NB4 (cell line): ENCODE results near the gene FBXL17.

Experiments used
- MYC ChIP-seq: IDR thresholded peaks from 2 replicates; pipeline ENCODE4 v1.6.1; 2011; ENCODE audit warnings: low read depth, low read length
- POLR2A ChIP-seq: IDR thresholded peaks from 2 replicates; pipeline ENCODE4 v1.6.1; 2011; ENCODE audit warnings: mild to moderate bottlenecking; ENCODE audit not compliant: insufficient read length; ENCODE audit errors: extremely low read depth
- TF ChIP-seq, protein P1 (sequence below): IDR thresholded peaks from one replicate; pipeline ENCODE4 v1.5.1; 2012; ENCODE audit warnings: low read depth, low read length
- TF ChIP-seq, protein P2 (sequence below): IDR thresholded peaks from 2 replicates; pipeline ENCODE4 v1.6.1; 2011; ENCODE audit warnings: low read depth, low read length

DNA sequence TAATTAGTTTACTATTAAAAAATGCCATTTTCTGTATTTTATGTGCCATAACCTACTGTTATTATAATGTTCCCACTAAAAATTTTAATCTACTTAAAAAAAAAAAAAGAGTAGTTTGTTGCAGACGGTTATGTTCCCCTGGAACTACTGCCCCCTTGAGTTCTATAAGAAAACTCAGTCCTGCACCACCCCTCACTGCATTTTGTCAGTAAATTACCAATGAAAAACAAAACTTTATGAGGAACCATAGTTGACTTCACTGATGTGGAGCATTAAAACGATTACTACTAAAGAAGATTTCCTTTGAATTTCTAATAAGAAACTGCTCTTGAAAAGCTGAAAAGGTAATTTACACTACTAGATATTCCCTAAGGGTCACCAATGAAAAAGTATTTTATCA lies 288.7 kb downstream of the FBXL17 start:
- TF ChIP-seq, protein P1, sequence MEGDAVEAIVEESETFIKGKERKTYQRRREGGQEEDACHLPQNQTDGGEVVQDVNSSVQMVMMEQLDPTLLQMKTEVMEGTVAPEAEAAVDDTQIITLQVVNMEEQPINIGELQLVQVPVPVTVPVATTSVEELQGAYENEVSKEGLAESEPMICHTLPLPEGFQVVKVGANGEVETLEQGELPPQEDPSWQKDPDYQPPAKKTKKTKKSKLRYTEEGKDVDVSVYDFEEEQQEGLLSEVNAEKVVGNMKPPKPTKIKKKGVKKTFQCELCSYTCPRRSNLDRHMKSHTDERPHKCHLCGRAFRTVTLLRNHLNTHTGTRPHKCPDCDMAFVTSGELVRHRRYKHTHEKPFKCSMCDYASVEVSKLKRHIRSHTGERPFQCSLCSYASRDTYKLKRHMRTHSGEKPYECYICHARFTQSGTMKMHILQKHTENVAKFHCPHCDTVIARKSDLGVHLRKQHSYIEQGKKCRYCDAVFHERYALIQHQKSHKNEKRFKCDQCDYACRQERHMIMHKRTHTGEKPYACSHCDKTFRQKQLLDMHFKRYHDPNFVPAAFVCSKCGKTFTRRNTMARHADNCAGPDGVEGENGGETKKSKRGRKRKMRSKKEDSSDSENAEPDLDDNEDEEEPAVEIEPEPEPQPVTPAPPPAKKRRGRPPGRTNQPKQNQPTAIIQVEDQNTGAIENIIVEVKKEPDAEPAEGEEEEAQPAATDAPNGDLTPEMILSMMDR = peak; percentile 24
- TF ChIP-seq POLR2A (no peak), MYC (no peak)
- TF ChIP-seq, protein P2, sequence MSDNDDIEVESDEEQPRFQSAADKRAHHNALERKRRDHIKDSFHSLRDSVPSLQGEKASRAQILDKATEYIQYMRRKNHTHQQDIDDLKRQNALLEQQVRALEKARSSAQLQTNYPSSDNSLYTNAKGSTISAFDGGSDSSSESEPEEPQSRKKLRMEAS = no peak
